ENCODE data around the gene DIS3L. TPM values are rescaled to one million over a fixed set of nuclear protein-coding genes. Genes with fewer than 3 reads are reported as not detected.

Gene DIS3L
- total and polyA plus RNA-seq, 2 of the 13 experiments (the other 11 are each of a cell fraction or from before 2014, with no cell fraction given): 21.0 to 50.5 TPM

GRCh38 chr15:66294157-66294931 is 976 bp downstream of the DIS3L start (continued):
- TF ChIP-seq, protein P1, sequence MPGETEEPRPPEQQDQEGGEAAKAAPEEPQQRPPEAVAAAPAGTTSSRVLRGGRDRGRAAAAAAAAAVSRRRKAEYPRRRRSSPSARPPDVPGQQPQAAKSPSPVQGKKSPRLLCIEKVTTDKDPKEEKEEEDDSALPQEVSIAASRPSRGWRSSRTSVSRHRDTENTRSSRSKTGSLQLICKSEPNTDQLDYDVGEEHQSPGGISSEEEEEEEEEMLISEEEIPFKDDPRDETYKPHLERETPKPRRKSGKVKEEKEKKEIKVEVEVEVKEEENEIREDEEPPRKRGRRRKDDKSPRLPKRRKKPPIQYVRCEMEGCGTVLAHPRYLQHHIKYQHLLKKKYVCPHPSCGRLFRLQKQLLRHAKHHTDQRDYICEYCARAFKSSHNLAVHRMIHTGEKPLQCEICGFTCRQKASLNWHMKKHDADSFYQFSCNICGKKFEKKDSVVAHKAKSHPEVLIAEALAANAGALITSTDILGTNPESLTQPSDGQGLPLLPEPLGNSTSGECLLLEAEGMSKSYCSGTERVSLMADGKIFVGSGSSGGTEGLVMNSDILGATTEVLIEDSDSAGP (CRISPR knock-in tag; IDR thresholded peaks at IDR 0.05; ENCODE audit: borderline replicate concordance): peak; percentile 38; the same call in 1 of the 2 replicates
- TF ChIP-seq ZNF30 (CRISPR knock-in tag; IDR thresholded peaks at IDR 0.05) (no peak), DPF2 (CRISPR knock-in tag; IDR thresholded peaks at IDR 0.05; ENCODE audit: borderline replicate concordance, low read depth) (no peak), ZBTB10 (CRISPR knock-in tag; IDR thresholded peaks at IDR 0.05; ENCODE audit: borderline replicate concordance) (0 out of 2 replicates have a peak, but pooled peaks have one; percentile 7), ZNF737 (CRISPR knock-in tag; IDR thresholded peaks at IDR 0.05; ENCODE audit: borderline replicate concordance) (0 out of 2 replicates have a peak, but pooled peaks have one; percentile 56), BORCS8-MEF2B (CRISPR knock-in tag; IDR thresholded peaks at IDR 0.05) (0 out of 2 replicates have a peak, but pooled peaks have one; percentile 16), KAT8 (CRISPR knock-in tag; IDR thresholded peaks at IDR 0.05) (peak; percentile 43; the same call in 1 of the 2 replicates), ZNF703 (CRISPR knock-in tag; IDR thresholded peaks at IDR 0.05; ENCODE audit: borderline replicate concordance) (0 out of 2 replicates have a peak, but pooled peaks have one; percentile 72), MBNL3 (CRISPR knock-in tag; conservative IDR thresholded peaks at IDR 0.05) (no peak), FOXC1 (CRISPR knock-in tag; IDR thresholded peaks at IDR 0.05; ENCODE audit: borderline replicate concordance) (no peak), RXRA (CRISPR knock-in tag; IDR thresholded peaks at IDR 0.05) (0 out of 2 replicates have a peak, but pooled peaks have one; percentile 51), CHD4 (IDR thresholded peaks at IDR 0.05; ENCODE audit: borderline replicate concordance, low read length) (no peak)
- TF ChIP-seq, protein P2, sequence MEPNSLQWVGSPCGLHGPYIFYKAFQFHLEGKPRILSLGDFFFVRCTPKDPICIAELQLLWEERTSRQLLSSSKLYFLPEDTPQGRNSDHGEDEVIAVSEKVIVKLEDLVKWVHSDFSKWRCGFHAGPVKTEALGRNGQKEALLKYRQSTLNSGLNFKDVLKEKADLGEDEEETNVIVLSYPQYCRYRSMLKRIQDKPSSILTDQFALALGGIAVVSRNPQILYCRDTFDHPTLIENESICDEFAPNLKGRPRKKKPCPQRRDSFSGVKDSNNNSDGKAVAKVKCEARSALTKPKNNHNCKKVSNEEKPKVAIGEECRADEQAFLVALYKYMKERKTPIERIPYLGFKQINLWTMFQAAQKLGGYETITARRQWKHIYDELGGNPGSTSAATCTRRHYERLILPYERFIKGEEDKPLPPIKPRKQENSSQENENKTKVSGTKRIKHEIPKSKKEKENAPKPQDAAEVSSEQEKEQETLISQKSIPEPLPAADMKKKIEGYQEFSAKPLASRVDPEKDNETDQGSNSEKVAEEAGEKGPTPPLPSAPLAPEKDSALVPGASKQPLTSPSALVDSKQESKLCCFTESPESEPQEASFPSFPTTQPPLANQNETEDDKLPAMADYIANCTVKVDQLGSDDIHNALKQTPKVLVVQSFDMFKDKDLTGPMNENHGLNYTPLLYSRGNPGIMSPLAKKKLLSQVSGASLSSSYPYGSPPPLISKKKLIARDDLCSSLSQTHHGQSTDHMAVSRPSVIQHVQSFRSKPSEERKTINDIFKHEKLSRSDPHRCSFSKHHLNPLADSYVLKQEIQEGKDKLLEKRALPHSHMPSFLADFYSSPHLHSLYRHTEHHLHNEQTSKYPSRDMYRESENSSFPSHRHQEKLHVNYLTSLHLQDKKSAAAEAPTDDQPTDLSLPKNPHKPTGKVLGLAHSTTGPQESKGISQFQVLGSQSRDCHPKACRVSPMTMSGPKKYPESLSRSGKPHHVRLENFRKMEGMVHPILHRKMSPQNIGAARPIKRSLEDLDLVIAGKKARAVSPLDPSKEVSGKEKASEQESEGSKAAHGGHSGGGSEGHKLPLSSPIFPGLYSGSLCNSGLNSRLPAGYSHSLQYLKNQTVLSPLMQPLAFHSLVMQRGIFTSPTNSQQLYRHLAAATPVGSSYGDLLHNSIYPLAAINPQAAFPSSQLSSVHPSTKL (CRISPR knock-in tag; IDR thresholded peaks at IDR 0.05): 0 out of 2 replicates have a peak, but pooled peaks have one; percentile 2
- TF ChIP-seq, protein P3, sequence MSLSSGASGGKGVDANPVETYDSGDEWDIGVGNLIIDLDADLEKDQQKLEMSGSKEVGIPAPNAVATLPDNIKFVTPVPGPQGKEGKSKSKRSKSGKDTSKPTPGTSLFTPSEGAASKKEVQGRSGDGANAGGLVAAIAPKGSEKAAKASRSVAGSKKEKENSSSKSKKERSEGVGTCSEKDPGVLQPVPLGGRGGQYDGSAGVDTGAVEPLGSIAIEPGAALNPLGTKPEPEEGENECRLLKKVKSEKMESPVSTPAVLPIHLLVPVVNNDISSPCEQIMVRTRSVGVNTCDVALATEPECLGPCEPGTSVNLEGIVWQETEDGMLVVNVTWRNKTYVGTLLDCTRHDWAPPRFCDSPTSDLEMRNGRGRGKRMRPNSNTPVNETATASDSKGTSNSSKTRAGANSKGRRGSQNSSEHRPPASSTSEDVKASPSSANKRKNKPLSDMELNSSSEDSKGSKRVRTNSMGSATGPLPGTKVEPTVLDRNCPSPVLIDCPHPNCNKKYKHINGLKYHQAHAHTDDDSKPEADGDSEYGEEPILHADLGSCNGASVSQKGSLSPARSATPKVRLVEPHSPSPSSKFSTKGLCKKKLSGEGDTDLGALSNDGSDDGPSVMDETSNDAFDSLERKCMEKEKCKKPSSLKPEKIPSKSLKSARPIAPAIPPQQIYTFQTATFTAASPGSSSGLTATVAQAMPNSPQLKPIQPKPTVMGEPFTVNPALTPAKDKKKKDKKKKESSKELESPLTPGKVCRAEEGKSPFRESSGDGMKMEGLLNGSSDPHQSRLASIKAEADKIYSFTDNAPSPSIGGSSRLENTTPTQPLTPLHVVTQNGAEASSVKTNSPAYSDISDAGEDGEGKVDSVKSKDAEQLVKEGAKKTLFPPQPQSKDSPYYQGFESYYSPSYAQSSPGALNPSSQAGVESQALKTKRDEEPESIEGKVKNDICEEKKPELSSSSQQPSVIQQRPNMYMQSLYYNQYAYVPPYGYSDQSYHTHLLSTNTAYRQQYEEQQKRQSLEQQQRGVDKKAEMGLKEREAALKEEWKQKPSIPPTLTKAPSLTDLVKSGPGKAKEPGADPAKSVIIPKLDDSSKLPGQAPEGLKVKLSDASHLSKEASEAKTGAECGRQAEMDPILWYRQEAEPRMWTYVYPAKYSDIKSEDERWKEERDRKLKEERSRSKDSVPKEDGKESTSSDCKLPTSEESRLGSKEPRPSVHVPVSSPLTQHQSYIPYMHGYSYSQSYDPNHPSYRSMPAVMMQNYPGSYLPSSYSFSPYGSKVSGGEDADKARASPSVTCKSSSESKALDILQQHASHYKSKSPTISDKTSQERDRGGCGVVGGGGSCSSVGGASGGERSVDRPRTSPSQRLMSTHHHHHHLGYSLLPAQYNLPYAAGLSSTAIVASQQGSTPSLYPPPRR (CRISPR knock-in tag; IDR thresholded peaks at IDR 0.05; ENCODE audit: borderline replicate concordance): no peak

Data from HepG2 (cell line).